ENCODE results near the gene ANKRD42.
A peak's percentile ranks its signal among the peaks of the same experiment; 100 is the strongest.

The ANKRD42 gene

GRCh38 chr11:83241291-83241946, 47.9 kb downstream of the ANKRD42 start:
- H3K4me3 ChIP-seq (ENCODE audit: low read depth, low read length): no peak overlapping the region
- no peaks in the 10 kb centered on the region for H3K4me1 ChIP-seq (ENCODE audit: control insufficient read depth, insufficient read depth, low read length)
- H3K9me3 ChIP-seq (ENCODE audit: control insufficient read depth, insufficient read depth, low read depth, low read length): no peaks in the 10 kb centered on the region
- CTCF ChIA-PET: interaction anchor here (1.0 kb wide), 2 partner anchors 10 to 578 kb away, joined by 3 to 4 read pairs; no protein-coding TSS in a partner anchor
- POLR2A ChIA-PET: no interaction called here
- peak; percentile 43 for TF ChIP-seq ZNF654 (tag by site-specific recombination; IDR thresholded peaks at IDR 0.05; ENCODE audit: low read depth)
- no peak for TF ChIP-seq SP2 (tag by site-specific recombination; IDR thresholded peaks at IDR 0.05)
- 0 out of 2 replicates have a peak, but pooled peaks have one; percentile 30 for TF ChIP-seq CTCF (tag by site-specific recombination; IDR thresholded peaks at IDR 0.05)
- H3K27ac ChIP-seq (ENCODE audit: extremely low read depth, low read depth, low read length): no peak overlapping the region
- H3K36me3 ChIP-seq (ENCODE audit: control insufficient read depth in 2 of 2, insufficient read depth in 1 of 2, low read length in 2 of 2): no peaks in the 10 kb centered on the region

- Histone ChIP-seq H3K4me3 (ENCODE audit: low read depth, low read length) (no peak overlapping the region), H3K9me3 (ENCODE audit: control insufficient read depth, insufficient read depth, low read depth, low read length) (no peaks in the 10 kb centered on the region), H3K4me1 (ENCODE audit: control insufficient read depth, insufficient read depth, low read length) (no peaks in the 10 kb centered on the region), H3K36me3 (ENCODE audit: control insufficient read depth in 2 of 2, insufficient read depth in 1 of 2, low read length in 2 of 2) (peaks cover 0 to 4% of the 10 kb centered on the region in 2 experiments; a peak in 1 of 3 replicates), H3K27ac (ENCODE audit: extremely low read depth, low read depth, low read length) (no peak overlapping the region)
- TF ChIP-seq ZNF707 (tag by site-specific recombination; IDR thresholded peaks at IDR 0.05): no peak
- TF ChIP-seq ZNF692 (tag by site-specific recombination; IDR thresholded peaks at IDR 0.05): no peak
- TF ChIP-seq ZNF843 (tag by site-specific recombination; IDR thresholded peaks at IDR 0.05): no peak
- TF ChIP-seq ZNF366 (tag by site-specific recombination; conservative IDR thresholded peaks at IDR 0.05): no peak
- TF ChIP-seq ZNF155 (tag by site-specific recombination; IDR thresholded peaks at IDR 0.05): no peak
- TF ChIP-seq ZEB2 (tag by site-specific recombination; IDR thresholded peaks at IDR 0.05): no peak
- no peak for TF ChIP-seq PRDM10 (tag by site-specific recombination; IDR thresholded peaks at IDR 0.05)
- TF ChIP-seq IKZF3 (tag by site-specific recombination; IDR thresholded peaks at IDR 0.05): no peak
- TF ChIP-seq ZBTB10 (tag by site-specific recombination; IDR thresholded peaks at IDR 0.05): no peak
- TF ChIP-seq ZNF426 (tag by site-specific recombination; IDR thresholded peaks at IDR 0.05): no peak
- TF ChIP-seq ZNF138 (tag by site-specific recombination; IDR thresholded peaks at IDR 0.05; ENCODE audit: borderline replicate concordance): no peak
- TF ChIP-seq ZNF610 (tag by site-specific recombination; IDR thresholded peaks at IDR 0.05; ENCODE audit: borderline replicate concordance): no peak
- TF ChIP-seq ZNF24 (tag by site-specific recombination; IDR thresholded peaks at IDR 0.05): no peak
- no peak for TF ChIP-seq BCL11A (tag by site-specific recombination; IDR thresholded peaks at IDR 0.05; ENCODE audit: low read depth)
- TF ChIP-seq ZNF157 (tag by site-specific recombination; IDR thresholded peaks at IDR 0.05): no peak
- TF ChIP-seq ZNF133 (tag by site-specific recombination; IDR thresholded peaks at IDR 0.05): no peak
- TF ChIP-seq ZNF148 (tag by site-specific recombination; IDR thresholded peaks at IDR 0.05; ENCODE audit: borderline replicate concordance): no peak
- POLR2A ChIA-PET: interaction anchor here (0.6 to 1.0 kb wide), 2 partner anchors 82 to 349 kb away, joined by 3 read pairs; partner anchors contain the start of gene PRCP
- CTCF ChIA-PET: interaction anchor here (0.6 to 3.8 kb wide), 30 partner anchors 7 to 567 kb away, joined by 3 to 34 read pairs (median 4); partner anchors contain the start of gene FAM181B
Measured at GRCh38 chr11:83249445-83249844, 55.9 kb downstream of the ANKRD42 start.
